GM21737 (cell line): ENCODE results near the gene ALKBH7.
"Not testable (repeated sequence)": the region's sequence is repeated elsewhere in the genome, so short reads cannot be mapped to it uniquely, and the experiment has no call there.

Experiments used
- ATAC-seq: cut with Tn5 transposase; IDR thresholded peaks from one replicate; pipeline ENCODE4 v1.9.1; 2021; ENCODE audit warnings: mild to moderate bottlenecking, moderate library complexity; ENCODE audit not compliant: unreplicated experiment

Gene ALKBH7

DNA sequence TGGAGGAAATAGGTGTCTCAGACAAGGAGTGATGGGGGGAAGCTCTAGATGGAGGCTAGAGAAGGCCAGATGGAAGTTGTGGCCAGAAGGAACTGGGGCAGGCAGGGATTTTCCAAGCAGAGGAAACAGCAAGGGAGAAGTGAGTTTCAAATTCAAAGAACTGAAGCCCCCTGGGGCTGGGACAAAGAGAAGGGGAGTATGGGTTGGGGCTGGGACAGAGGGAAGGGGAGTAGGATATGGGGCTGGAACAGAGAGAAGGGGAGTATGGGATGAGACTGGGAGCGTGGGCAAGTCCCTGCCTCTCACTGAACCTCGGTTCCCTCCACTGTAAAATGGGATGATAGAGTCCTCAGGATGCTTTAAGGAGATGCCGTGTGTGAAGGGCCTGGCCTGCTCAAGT is 22.2 kb downstream of the ALKBH7 start:
- ATAC-seq, result no peak

DNA sequence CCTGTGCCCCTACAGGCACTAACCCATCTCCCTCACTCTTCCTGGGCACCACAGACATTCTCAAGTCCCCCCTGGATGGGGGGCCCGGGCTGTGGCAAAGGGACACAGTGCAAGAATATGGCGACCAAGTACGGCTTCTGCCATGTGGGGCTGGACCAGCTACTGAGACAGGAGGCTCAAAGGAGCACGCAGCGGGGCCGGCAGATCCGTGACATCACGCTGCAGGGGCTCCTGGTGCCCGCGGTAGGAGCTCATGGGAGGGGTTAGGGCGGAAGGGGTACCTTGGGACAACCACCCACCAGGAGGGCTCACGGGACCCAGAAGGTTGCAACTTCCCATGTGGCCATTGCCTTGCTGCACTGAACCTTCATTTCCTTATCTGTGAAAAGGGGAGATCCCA is 23.7 kb downstream of the ALKBH7 start:
- ATAC-seq, result no peak

DNA sequence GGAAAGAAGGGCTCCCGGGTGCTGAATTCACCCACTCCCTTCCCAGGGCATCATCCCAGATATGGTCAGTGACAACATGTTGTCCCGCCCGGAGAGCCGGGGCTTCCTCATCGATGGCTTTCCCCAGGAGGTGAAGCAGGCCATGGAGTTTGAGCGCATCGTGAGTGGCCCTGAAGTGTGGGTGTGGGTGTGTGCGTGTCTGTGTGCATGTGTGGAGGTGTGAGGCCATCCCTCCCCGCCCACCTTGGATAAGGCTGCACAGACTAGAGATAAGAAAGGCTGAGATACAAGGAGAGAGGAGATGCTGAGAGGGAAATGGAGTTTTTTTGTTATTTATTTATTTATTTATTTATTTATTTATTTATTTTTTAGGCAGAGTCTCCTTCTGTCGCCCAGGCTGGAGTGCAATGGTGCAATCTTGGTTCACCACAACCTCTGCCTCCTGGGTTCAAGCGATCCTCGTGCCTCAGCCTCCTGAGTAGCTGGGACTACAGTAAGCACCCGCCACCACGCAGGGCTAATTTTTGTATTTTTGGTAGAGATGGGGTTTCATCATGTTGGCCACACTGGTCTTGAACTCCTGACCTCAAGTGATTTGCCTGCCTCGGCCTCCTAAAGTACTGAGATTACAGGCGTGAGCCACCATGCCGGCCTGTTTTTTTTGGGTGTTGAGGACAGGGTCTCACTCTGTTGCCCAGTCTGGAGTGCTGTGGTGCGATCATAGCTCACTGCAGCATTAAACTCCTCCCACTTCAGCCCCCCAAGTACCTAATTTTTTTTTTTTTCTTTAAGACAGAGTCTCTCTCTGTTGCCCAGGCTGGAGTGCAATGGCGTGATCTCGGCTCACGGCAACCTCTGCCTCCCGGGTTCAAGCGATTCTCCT is 27.7 kb downstream of the ALKBH7 start:
- not testable (repeated sequence) for ATAC-seq

DNA sequence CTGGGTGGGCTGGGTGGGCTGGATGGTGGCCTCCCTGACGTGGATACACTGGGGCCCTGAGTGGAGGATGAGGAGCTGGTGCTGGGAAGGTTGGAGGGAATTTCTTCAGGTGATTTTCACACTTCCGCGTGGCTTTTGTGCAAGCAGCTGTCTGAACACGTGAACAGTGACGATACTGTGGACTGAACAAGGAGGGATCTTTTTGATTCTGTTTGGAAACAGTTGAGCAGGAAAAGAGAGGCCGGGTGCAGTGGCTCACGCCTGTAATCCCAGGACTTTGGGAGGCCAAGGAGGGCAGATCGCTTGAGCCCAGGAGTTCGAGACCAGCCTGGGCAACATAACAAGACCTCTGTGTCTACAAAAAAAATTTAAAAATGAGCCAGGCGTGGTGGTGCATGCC is 29.5 kb downstream of the ALKBH7 start:
- ATAC-seq, result no peak

DNA sequence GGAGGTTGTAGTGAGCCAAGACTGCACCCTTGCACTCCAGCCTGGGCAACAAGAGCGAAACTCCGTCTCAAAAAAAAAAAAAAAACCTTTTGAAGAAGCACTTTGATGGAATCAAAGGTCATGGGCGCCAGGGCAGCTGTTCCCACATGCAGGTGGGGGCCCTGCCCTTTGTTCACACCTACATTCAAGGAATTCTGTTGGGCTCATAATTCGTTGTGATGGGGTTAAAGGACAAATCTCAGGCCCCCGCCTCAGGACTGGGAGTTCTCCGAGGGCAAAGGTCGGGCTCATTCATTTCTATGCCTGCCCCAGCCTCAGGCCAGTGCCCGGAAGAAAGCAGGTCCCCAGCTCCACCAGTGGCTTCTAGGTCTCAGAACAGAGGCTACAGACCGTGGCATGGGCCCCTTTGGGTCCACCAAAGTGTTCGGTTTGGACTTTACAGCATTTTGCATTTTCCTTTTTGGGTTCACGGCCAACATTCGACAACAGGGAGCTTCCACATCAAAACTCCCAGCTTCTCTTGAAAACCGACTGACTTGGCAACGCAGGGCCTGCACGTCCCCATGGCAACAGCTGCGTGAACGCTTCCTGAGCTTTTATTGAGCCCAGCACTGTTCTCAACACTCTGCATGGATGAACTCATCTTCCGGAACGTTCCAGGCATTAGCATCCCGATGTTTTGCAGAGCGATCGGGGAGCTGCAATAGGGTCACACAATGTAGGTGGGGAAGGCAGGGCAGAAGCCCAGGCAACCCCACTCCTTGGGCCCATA is 30.4 kb downstream of the ALKBH7 start:
- ATAC-seq, result no peak

DNA sequence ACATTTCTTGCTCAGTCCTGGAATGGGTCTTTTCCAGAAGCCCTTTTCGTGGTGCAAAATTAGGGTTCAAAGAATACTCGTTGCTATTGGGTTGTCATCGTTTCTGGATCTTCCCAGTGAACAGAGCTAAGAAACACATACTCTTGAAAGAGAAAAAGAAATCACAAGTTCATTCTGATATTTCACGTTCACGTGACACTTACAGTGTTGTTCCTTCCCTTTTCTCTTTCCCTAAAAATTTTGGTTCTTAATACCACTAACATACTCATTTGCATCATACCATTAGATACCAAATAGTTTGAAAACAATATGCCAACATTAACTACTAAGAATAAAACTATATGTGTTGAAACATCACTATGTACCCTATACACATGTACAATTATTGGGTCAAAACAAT is 33.8 kb downstream of the ALKBH7 start:
- no peak for ATAC-seq

DNA sequence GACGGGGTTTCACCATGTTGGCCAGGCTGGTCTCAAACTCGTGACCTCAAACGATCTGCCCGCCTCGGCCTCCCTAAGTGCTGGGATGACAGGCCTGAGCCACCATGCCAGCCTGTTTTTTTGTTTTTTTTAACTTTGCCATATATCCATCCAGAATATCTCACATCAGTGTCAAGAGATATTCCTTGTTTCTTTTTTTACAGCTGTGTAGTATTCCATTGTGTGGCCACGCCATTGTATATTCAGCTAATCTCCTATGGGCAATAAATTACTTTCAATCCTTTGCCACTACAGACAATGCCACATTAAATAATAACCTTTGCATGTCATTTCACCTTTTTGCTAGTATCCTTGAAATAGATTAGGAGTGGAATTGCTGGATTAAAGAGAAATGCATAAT is 36.8 kb downstream of the ALKBH7 start:
- no peak for ATAC-seq

DNA sequence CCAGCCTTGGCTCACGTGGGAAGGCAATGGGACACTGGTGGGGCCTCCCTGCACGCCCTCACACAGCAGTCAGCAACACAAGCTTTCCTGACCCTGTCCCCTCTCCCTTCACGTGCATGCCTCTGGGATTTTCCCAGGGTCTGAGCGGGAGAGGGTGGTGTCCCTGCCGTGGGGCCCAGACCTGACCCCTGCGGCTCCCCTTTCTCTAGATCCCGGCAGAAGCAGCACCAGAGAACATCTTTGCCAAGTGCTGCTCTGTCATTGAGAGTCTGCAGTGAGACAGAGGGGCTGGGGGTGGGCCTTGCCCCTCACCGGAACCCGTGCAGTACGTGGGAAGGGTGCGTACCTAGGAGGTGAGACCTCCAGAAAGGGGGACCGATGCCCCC is 39.5 kb downstream of the ALKBH7 start:
- ATAC-seq, result no peak

DNA sequence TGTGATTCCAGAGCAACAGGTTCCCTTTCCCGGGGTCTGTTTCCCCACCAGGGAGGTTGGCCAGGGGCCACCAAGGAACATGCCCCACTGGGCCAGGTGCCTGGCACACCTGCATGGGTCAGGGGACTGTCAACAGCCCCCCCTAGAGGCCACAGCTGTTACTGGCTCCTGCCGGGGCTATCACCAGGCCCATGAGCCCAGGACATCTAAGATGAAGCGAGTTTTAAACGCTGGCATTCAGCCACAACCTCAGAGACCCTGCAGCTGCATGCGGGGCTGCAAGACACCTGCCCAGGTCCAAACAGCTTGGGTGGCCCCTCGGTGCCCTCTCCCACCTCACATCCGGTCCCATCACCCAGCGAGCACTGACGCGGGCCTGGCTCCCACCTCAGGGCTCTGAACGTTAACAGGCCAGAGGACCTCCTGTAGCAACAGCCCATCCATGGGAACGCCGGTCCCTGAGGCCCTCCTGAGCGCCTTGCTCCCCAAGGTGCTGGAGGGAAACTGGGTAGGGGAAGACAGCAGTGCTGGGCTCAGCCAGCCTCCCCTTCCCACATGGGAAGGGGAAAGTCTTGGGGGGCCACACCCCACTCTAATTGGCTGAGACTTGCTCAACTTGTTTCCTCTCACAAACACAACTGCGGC is 40.0 kb downstream of the ALKBH7 start:
- ATAC-seq, result no peak

DNA sequence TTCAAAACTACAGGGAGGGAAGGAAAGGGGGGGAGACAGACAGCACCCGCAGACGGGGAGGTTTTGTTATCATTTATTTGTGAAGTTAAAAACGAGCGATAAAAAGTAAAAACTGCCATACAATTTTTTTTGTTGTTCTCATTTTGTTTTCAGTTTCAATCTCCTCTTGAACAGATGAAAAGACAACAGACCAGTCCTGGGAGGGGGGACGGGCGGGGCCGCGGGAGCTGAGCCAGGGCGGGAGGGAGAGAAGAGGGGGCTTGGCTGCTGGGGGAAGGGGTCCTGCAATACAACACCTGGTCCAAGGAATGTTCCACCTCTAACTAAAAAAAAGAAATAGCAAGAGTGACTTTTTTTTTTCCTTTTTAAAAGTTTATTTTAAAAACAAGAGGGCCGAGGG is 40.7 kb downstream of the ALKBH7 start:
- no peak for ATAC-seq

DNA sequence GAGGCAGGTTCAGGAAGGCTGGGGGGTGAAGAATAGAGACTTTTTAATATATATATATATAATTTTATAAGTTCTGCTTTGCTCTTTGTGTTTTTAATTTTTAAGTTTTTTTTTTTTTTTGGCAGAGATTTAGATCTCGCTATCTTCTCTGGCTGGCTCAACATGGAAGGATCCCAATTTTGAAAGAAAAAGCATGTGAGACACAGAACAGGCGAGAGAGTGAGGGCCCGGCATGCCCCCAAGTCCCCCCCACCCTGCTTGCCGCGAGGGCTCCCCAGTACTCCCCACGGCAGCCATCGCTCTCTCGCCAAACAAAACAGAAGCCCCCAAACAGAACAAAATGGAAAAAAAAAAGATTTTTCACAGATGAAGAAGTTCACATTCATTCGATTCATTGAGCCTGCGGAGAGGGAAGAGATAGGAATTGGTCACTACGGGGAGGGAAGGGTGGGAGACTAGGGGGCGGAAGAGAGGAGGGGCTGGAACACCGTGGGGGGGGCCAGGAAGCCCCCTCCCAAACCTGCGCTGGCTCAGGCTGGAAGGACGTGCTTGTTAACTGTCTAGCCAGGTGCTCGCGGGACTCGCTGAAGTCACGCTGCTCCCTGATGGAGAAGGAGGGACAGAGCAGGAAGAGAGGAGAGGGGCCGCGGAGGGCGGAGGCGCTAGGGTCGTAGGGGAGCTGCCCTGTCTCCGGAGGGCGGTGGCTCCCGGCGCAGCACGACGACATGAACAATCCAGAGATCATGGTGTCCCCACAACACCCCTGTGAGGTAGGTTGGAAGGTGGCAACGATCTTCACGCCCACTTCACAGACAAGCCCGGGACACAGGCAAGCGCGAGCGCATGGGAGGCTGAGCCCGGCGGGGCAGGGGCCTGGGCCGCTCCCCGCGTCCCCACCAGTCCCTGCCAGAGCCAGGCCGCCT is 41.4 kb downstream of the ALKBH7 start:
- ATAC-seq, result no peak

DNA sequence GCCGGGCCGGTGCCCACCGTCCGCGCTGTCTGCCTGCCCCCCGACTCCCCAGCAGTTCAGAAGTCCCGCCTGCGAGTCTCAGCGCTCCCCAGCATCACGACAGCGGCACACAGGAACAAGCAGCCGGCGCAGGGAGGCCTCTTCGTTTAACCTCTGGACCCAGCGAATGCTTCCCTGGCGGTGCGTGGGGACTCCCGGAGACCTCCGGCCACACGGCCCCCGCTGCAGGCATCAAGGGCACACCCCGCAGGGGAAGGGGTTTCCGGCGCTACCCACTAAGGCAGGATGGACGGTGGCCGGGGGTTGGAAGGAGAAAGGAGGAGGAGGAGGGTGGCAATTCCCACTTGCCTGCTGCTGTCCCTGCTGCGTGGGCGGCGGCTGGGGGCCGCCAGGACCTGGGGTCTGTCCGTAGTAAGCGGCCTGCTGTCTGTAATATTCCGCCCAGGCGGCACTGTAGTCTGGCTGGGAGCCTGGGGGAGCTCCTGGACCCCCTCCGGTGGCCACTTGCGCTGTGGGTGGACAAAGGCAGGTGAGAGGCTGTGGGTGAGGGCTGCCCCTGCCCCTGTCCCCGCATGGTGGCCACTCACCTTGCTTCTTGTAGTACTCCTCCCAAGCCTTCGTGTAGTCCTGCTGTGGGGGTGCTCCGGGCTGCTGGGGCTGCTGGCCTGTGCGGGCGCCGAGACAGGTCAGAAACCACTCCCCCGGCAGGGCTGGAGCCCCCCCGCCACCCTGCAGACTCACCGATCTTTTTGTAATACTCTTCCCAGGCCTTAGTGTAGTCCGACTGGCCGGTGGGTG is 42.4 kb downstream of the ALKBH7 start:
- ATAC-seq, result no peak

DNA sequence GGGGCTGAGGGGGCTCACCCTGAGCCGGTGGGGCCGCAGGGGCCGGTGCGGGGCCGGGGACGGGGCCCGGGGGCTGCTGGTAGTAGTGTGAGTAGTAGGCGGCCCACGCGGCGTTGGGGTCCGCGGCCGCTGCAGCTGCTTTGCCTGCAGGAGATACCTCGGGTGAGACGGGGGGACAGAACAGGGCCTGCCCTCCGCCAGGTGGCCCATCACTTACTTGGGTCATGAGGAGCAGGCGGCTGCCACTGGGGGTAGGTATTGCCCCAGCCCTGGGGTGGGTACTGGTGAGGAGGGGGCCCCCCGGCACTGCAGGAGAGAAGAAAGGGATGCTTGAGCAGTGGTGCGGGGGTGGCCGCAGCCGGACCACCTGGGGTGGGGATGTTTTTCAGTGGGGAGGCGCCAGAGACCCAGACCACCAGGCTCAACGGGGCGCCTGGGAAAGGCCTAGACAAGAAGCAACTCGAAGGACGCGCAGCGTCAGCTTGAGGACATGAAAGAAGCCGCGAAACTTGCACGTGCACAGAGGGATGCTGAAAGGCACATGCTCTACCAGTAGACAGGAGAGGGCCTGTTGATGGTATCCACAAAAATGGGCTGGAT is 43.1 kb downstream of the ALKBH7 start:
- no peak for ATAC-seq

DNA sequence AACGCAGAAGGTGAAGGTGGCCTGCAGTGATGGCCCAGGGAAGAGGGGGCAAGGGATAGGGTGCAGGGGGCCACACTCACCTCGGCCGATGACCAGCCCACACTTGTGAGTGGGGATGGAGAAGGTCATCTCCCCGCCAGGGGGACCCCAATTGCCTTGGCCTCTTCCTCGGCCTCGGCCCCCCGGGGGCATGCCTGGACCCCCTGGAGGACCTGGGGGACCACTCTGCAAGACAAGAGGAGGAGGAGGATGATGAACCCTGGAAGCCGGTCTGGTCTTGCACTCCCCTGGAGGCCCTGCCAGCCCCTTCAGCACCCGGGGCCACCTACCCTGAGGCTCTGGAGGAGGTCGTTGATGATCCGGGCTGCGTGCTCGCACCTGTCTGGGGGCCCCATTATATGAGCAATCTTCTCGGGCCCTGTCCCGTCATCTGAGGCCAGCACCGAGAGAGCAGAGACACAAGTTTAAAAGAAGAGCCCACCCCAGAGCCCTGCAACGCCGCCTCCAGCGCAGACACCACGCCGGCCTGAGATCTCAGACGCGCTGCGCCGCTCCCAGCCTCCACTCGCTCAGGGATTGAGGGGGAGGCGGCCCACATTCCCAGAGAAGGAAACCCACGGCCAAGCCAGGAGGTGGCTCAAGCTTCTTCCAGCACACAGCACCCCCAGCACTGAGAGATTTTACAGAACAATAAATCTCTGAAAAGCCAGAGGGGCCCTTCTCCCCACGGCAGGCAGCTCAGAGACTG is 44.2 kb downstream of the ALKBH7 start:
- ATAC-seq, result no peak

DNA sequence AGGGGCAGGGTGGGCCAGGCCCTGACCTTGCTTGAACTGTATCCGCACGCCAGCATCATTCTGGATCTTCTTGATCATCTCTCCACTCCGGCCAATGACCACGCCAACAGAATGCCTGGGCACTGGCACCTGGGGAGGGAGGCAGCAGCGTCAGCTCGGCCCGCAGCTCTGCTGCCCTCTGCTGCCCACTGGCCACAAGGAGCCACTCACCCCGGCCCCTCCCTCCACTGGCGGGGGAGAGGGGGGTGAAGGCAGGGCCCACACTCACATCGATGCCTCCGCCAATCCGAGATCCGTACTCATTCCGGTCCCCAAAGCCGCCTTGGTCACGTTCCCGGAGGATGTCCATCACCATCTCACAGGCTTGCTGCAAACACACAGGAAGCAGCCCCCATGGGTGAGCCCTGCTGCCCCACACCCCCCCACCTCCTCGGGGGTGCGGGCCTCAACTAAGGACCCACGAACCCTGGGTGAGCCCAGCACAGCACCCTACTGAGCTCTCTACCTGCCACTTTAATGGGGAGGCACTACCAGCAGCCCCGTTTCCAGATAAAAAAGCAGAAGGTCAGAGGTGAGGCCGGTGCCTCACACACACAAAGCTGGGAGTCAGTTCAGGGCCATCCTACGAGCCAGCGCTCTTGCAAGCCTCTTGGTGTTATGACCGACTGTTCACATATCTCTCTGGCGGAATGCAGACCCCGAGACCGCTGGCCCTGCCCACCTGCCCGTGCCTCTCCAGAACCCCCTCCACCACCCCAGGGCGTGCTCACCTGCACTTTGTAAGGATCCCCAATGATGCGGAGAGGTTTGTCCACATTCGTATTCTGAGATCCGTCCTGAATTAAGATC is 45.3 kb downstream of the ALKBH7 start:
- no peak for ATAC-seq

DNA sequence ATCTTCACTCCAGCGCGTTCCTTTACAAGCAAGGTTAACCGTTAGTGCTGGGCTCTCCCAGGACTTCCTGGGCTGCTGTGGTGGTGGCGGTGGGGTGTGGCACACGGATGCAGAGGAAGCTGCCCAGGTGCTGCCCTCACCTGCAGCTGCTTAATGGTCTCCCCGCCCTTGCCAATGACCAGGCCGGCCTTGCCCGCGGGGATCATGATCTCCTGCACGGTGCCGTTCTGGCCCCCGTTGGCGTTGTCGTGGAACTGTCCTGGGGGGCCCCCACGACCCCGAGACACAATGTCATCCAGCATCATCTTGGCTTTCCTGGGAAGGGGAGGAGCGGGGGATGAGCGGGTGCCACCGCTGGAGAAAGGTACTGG is 46.0 kb downstream of the ALKBH7 start:
- no peak for ATAC-seq

DNA sequence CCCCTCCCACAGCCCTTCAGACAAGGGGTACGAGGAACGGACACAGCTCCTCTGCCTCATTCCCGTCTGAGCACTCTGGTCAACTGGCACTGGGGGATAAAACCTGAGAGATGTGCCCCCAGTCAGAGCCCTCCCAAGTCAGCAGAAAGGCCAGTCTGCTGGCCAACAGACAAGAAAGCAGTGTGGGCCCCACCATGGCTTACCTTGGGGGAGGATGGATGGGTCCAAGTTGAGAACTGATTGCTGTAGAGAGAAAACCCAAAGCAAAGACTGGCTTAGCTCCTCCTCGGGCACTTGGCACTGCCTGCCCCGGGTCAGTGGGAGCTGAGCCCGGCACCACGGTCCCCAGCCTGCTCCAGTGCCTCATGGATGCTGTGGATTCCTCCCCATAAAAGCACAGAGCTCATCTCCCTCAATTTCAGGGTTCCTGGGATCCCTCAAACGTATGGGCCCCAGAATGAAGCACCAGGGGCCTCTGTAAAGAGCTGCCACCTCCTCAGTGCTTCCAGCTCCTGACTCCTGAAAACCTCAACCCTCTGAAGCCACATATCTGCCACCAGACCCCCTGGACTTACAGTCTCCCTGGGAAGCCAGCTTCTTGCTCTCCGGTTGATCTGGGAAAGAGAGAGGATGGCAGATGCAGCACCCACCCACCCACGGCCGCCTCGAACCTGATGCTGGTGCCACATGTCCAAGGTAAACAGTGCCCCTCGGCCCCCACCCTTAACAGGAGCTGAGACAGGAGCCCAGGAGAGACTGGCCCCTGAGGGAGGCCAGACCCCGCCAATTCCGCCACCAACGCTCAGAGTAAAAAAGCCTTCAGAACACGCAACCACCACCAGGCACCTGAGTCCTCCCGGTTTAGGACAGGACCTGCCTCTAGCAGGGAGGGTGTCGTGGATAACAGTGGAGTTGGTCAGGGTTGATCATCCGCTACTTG is 48.8 kb downstream of the ALKBH7 start:
- no peak for ATAC-seq
